GM21529 (cell line): Measurements from ENCODE around the gene ERN1.

Experiments
- ATAC-seq: cut with Tn5 transposase; IDR thresholded peaks from one replicate; pipeline ENCODE4 v1.9.1; 2021; ENCODE audit not compliant: unreplicated experiment

ERN1 gene

GRCh38 chr17:64111831-64112230 lies 18.1 kb downstream of the ERN1 start:
- ATAC-seq = no peak

- ATAC-seq = no peak
These were observed 19.4 kb downstream of the ERN1 start for GRCh38 chr17:64110379-64111152.

GRCh38 chr17:64109400-64109799 lies 20.5 kb downstream of the ERN1 start:
- ATAC-seq = no peak

GRCh38 chr17:64107500-64108236 lies 22.3 kb downstream of the ERN1 start:
- no peak for ATAC-seq

- ATAC-seq = no peak
These were observed 23.0 kb downstream of the ERN1 start for GRCh38 chr17:64106918-64107317.

GRCh38 chr17:64103391-64104364 lies 26.3 kb downstream of the ERN1 start:
- ATAC-seq = peak; percentile 61

- ATAC-seq = no peak
These were observed 27.1 kb downstream of the ERN1 start for GRCh38 chr17:64102627-64103390.

- no peak for ATAC-seq
These were observed 30.4 kb downstream of the ERN1 start for GRCh38 chr17:64099543-64099942.

GRCh38 chr17:64097196-64097936 lies 32.6 kb downstream of the ERN1 start:
- ATAC-seq = no peak

- ATAC-seq = no peak
These were observed 33.9 kb downstream of the ERN1 start for GRCh38 chr17:64096037-64096436.

GRCh38 chr17:64095144-64095882 lies 34.6 kb downstream of the ERN1 start:
- no peak for ATAC-seq

- ATAC-seq = no peak
These were observed 35.5 kb downstream of the ERN1 start for GRCh38 chr17:64094412-64094811.

- no peak for ATAC-seq
These were observed 36.9 kb downstream of the ERN1 start for GRCh38 chr17:64092952-64093451.

GRCh38 chr17:64092113-64092512 lies 37.8 kb downstream of the ERN1 start:
- ATAC-seq = no peak

GRCh38 chr17:64091571-64091970 lies 38.4 kb downstream of the ERN1 start:
- no peak for ATAC-seq

- ATAC-seq = peak; percentile 81
These were observed 38.8 kb downstream of the ERN1 start for GRCh38 chr17:64091116-64091515.

- ATAC-seq = no peak
These were observed 39.8 kb downstream of the ERN1 start for GRCh38 chr17:64090144-64090543.

GRCh38 chr17:64087252-64088005 lies 42.5 kb downstream of the ERN1 start:
- no peak for ATAC-seq
